Measurements from ENCODE around the gene GNAZ. TPM values are rescaled to one million over a fixed set of nuclear protein-coding genes. Genes with fewer than 3 reads are reported as not detected.
A peak's percentile ranks its signal among the peaks of the same experiment; 100 is the strongest.

The GNAZ gene
- total and polyA plus RNA-seq, 2 donors from 2014 or later, result 3.7 to 5.7 TPM

- Histone ChIP-seq H3K27ac (ENCODE audit: low read depth in 2 of 2, low read length in 2 of 2) (no peak overlapping the region), H3K4me1 (ENCODE audit: control insufficient read depth in 2 of 3, insufficient read depth in 2 of 3, low read depth in 1 of 3, low read length in 3 of 3) (no peaks in the 10 kb centered on the region), H3K27me3 (ENCODE audit: control insufficient read depth, insufficient read depth, low read length) (no peaks in the 10 kb centered on the region), H3K9me3 (ENCODE audit: control insufficient read depth in 2 of 3, insufficient read depth in 1 of 3, low read length in 3 of 3) (peaks cover 0 to 12% (median 6%) of the 10 kb centered on the region in 3 donors), H3K4me3 (ENCODE audit: low read length in 3 of 3) (no peak overlapping the region), H3K36me3 (ENCODE audit: control insufficient read depth in 2 of 3, insufficient read depth in 3 of 3, low read length in 3 of 3) (no peaks in the 10 kb centered on the region), H3K9ac (ENCODE audit: low read length in 3 of 3) (no peak overlapping the region)
- DNase-seq, result peak in 1 of 5 donors; percentile 2
- no peak for TF ChIP-seq CTCF (IDR thresholded peaks at IDR 0.05; ENCODE audit: borderline replicate concordance, extremely low read depth, insufficient read depth)
- no peak for FAIRE-seq
- intact Hi-C loops (cut with DNase I), result no loop called here
Measured at GRCh38 chr22:23057331-23057730, 13.0 kb upstream of the GNAZ start.

DNA sequence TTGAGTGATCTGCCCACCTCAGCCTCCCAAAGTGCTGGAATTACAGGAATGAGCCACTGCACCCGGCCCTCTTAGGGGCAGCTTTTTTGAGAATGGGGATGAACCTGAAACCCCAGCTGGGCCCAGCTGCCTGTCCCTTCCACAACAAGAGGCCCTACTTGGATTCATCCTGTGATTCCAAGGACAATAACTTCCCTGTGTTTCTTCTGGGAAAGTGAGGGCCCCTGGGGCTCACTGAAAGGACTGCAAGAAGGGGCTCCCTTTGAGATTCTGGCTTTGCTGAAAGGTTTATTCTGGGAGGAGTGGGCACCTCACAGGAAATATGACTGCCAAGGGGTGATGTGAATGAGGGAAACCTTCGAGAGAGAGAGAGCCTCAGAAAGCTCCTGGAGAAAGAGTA, 12.3 kb upstream of the GNAZ start:
- Histone ChIP-seq H3K4me3 (ENCODE audit: low read length in 3 of 3) (no peak overlapping the region), H3K9ac (ENCODE audit: low read length in 3 of 3) (no peak overlapping the region), H3K9me3 (ENCODE audit: control insufficient read depth in 2 of 3, insufficient read depth in 1 of 3, low read length in 3 of 3) (peaks cover 0 to 12% (median 6%) of the 10 kb centered on the region in 3 donors), H3K4me1 (ENCODE audit: control insufficient read depth in 2 of 3, insufficient read depth in 2 of 3, low read depth in 1 of 3, low read length in 3 of 3) (no peaks in the 10 kb centered on the region), H3K27ac (ENCODE audit: low read depth in 2 of 2, low read length in 2 of 2) (no peak overlapping the region), H3K36me3 (ENCODE audit: control insufficient read depth in 2 of 3, insufficient read depth in 3 of 3, low read length in 3 of 3) (no peaks in the 10 kb centered on the region), H3K27me3 (ENCODE audit: control insufficient read depth, insufficient read depth, low read length) (no peaks in the 10 kb centered on the region)
- peak in 2 of 5 donors; percentile 6 to 23 for DNase-seq
- no peak for FAIRE-seq
- intact Hi-C loops (cut with DNase I), result no loop called here
- TF ChIP-seq CTCF (IDR thresholded peaks at IDR 0.05; ENCODE audit: borderline replicate concordance, extremely low read depth, insufficient read depth), result no peak

GRCh38 chr22:23058481-23059283, 11.6 kb upstream of the GNAZ start:
- Histone ChIP-seq H3K9me3 (ENCODE audit: control insufficient read depth in 2 of 3, insufficient read depth in 1 of 3, low read length in 3 of 3) (peaks cover 0 to 12% (median 6%) of the 10 kb centered on the region in 3 donors), H3K27ac (ENCODE audit: low read depth in 2 of 2, low read length in 2 of 2) (no peak overlapping the region), H3K9ac (ENCODE audit: low read length in 3 of 3) (no peak overlapping the region), H3K4me1 (ENCODE audit: control insufficient read depth in 2 of 3, insufficient read depth in 2 of 3, low read depth in 1 of 3, low read length in 3 of 3) (no peaks in the 10 kb centered on the region), H3K27me3 (ENCODE audit: control insufficient read depth, insufficient read depth, low read length) (no peaks in the 10 kb centered on the region), H3K4me3 (ENCODE audit: low read length in 3 of 3) (no peak overlapping the region), H3K36me3 (ENCODE audit: control insufficient read depth in 2 of 3, insufficient read depth in 3 of 3, low read length in 3 of 3) (no peaks in the 10 kb centered on the region)
- FAIRE-seq, result no peak
- peak in 3 of 5 donors; percentile 8 to 42 (median 18) for DNase-seq
- no peak for TF ChIP-seq CTCF (IDR thresholded peaks at IDR 0.05; ENCODE audit: borderline replicate concordance, extremely low read depth, insufficient read depth)
- intact Hi-C loops (cut with DNase I), result no loop called here
